ENCODE results near the gene ULK3.

ULK3 gene

DNA sequence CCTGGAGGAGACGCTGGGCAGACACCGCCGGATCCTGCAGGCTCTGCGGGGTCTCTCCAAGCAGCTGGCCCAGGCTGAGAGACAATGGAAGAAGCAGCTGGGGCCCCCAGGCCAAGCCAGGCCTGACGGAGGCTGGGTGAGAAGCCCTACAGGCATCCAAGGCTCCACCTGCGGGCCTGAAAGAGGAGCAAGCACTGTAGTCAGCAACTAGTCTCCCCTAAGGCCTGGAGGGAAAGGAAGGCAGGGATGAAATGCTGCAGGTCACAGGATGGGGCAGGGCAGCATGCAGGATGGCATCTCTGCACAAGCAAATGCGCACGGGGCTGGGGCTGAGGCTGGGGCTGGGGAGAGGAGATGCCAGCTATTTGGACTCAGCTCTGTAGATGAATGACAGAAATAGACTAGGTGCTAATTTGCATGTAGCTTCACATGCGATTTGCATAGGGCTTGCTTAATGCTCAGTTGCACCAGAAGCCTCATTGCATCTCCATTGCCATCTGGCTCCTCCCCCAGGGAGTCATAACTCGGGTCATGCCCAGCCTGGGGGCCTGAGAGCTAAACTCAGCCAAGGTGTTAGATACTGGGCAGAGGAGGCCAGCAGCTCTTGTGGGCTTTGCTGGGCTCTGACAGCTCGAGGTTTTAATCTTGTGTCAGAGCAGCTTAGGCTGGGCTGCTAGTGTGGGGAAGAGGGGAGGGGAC is 21.7 kb downstream of the ULK3 start:
- no peak for DNase-seq

DNA sequence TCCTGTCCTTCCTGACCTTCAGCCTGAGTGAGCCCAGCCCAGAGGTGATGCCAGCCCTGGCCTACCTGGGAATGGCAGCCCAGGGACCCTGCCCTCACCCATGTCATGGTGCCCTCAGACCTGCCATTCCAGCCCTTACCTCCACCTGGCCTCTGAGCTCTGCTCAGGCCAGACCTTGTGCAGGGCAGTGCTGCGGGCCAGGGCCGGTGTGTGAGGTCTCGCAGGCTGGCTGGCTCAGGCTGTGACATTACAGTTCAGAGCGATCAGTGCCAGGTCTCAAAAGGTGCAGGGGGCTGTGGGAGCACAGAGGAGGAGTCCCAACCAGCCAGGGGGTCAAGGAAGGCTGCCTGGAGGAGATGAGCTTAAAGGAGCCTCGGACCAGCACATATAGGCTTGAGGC is 22.9 kb downstream of the ULK3 start:
- DNase-seq: no peak

DNA sequence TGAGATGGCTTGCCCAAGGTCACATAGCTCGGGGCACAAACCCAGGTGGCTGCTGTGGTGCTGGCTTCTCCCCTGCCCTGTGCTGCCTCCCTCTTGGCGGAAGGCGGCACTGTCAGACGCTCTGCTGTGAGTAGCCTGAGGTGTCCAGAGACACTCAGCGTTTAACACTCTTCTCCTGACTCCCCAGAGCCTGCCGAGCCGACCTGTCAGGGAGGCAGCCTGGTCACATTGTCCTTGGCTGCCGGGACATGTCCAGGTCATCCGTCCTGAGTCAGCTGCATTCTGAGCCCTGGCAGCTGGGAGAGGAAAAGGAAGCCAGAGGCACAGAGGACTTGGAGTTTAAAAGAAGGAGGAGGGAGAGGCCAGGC is 25.6 kb downstream of the ULK3 start:
- no peak for DNase-seq

DNA sequence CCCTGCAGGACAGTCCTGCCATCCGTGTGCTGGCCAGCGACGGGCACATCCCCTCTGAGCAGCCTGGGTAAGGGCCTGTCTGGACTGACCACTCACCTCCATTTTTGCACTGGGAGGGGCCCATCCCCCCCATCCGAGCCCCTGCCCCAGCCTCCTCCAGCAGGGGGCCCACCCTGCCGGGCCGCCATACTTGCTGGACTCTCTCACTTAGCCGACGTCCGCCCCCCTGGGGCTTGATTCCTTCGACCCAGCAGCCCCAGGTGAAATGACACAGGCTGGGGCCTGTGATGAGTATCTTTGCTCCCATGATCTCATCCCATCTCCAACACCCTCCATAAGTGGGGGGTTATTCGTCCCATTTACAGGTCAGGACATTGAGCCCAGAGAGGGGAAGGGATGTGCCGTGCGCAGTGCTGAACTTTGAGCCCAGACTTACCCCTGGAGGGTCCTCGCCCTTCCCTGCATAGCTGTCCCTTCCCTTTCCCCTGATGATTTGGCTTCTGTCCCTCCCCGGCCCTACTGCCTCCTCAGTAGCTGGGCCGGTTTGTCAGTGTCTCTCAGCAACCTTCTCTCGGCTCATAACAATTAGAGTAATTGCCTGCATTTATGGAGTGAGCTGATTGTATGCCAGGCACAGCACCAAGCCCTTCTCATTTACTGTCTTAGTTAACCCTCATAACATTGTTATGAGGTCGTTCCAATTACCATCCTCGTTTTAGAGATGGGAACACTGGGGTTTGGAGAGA is 26.2 kb downstream of the ULK3 start:
- no peak for DNase-seq

DNA sequence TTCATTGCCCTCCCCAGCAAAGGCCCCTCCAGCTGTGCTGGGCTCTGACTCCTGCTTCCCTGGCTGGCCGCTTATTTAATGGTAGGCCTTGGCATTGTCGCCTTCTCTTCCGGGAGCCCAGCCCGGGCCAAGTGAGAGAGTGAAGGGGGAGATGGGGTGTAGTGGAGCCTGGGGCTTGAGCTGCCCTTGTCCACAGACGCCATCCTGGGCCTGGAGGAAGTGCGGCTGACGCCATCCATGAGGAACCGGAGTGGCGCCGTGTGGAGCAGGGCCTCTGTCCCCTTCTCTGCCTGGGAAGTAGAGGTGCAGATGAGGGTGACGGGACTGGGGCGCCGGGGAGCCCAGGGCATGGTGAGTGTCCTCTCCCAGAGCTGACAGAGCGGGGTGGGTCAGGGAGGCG is 27.0 kb downstream of the ULK3 start:
- DNase-seq: no peak

DNA sequence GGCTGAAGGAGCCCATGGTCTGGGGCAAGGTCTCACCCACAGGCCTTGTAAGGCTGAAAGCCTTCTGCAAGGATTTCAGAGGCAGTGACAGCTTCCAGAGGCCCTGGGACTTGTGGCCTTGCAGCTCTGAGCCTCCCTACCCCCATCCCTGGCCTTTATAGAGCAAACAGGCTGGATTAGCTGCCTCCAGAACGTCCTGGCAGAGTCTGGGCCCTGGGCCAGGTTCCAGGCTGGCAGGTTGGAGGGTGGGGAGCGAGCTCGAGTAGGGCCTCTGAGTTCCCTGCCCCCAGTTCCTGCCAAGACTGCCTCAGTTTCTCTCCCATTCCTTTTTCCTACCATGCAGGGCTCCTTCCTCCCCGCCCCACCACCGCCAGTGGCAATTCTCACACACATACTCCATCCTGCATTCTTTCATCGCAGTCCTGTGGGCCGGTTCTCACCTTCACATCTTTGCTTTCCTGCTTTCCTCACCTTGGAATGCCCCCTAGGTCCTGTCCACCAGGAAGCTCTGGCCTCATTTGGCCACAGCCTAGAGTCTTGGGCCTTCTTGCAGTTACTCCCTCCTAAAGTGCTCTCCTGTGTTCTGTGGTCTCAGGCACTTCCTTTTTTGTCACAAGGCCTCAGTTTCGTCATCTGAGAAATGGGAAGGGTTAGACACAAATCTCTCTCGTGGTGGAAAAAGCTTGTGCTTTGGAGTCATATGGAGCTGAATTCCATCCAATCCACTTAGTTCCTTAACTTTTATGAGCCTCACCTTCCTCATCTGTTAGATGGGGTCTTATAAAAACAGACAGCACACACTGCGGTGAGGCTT is 27.6 kb downstream of the ULK3 start:
- DNase-seq: no peak

DNA sequence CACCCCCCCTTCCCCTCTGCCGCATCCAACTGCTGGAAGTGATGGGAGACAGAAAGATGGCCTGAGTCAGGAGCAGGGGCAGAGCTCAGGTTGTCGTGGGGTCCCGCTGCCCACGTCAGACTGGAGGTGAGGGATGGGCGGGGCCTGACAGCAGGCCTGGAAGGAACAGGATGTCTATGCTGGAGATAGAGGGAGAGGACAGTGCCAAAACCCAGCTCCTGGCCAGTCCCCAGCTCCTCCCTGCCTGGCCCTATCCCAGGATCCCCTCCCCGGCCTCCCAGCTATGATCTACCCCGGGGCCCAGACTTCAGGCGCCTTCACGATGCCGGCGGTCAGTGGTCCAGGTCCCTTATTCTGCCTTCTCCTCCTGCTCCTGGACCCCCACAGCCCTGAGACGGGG is 30.4 kb downstream of the ULK3 start, which contains the start of gene LMAN1L:
Gene LMAN1L (plus strand): TSS at position 303 of the 400 bp plus-strand sequence. CDS start 20 bp downstream, at position 323.
- DNase-seq: no peak

DNA sequence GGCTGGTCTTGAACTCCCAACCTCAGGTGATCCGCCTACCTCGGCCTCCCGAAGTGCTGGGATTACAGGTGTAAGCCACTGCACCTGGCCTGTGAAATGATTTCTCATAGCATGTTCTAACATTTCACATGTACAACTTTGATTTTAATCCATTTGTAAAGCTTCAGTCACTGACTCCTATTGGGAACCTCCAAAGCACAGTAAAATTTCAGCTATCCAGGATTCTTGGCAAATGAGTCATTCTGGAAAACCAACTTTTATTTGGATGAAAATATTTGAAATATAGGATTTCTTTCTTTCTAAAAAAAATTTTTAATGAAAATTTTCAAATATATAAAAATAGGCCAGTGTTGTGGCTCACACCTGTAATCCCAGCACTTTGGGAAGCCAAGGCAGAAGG is 33.0 kb downstream of the ULK3 start:
- DNase-seq: peak; percentile 47

DNA sequence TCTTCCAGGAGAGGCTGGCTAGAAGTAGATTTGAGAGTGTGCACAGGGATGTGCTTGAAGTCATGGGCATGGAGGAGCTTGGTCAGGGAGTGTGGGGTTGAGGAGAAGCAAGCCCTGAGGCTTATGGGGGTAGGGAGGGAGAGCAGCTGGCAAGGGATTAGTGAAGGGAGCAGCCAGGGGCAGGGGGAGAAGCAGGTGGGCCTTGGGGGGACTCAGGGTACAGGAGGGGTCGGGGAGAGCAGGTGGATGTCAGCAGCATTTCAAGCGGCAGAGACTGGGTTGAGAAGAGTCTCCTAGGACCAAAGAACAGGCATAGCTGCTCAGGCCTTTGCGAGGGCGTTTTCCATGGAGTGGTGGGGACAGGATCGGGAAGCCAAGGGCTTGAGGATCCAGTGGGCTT is 33.7 kb downstream of the ULK3 start:
- DNase-seq: no peak

DNA sequence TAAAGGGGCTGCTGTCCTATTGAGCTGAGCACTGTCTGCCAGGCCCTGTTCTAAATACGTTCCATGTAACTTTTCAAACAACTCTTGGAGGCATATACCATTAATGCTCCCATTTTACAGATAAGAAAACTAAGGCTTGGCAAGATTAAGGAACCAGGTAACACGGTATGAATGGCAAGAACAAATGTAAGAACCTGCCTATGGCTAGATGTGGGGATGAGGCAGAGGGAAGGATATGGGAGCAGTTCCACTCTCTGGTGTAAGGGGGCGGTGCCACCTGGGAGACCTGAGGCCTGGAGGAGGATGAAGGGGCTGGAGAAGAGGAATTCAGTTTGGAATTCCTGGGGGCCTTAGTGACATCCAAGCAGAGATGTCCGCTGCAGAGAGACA is 34.1 kb downstream of the ULK3 start:
- no peak for DNase-seq

DNA sequence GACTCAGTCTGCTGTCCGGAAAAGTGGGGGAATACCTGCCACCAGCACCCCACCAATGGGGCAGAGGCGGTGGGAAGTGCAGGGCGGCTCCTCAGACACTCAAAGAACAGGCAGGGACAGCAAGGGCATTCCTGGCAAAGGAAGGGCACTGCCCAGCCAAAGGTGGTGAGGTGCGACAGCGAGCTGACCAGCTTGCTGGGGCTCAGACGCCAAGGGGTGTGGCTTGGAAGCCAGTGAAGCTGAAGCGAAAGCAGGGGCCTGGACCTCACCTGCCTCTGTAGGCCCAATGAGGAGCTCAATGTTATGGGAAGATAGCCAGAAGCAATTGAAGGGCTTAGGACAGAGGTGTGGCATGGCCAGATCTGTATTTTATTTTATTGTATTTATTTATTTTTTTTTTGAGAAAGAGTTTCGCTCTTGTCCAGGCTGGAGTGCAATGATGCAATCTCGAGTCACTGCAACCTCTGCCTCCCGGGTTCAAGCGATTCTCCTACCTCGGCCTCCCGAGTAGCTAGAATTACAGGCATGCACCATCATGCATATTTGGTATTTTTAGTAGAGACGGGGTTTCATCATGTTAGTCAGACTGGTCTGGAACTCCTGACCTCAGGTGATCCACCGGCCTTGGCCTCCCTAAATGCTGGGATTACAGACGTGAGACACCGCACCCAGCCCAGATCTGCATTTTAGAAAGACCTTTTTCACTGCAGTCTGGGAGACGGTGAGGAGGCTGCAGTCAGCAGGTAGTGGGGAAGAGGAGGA is 34.7 kb downstream of the ULK3 start:
- DNase-seq: no peak

DNA sequence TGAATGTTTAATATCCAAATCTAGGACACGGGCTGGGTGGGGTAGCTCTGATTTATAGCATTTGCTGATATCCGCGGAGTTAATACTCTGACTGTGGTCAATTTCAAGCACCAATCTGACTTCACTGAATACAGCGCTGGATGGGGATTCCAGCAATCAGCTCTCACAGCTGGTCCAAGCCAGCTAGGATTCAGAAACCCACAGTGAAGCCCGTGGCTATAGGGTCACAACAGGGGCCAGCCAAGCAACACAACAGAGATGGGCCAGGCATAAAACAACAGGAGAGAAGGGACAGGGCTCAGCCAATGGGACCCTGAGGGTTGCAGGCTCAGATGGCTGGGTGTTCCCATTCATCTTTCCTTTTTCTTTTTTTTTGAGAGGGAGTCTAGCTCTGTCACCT is 35.7 kb downstream of the ULK3 start:
- no peak for DNase-seq

DNA sequence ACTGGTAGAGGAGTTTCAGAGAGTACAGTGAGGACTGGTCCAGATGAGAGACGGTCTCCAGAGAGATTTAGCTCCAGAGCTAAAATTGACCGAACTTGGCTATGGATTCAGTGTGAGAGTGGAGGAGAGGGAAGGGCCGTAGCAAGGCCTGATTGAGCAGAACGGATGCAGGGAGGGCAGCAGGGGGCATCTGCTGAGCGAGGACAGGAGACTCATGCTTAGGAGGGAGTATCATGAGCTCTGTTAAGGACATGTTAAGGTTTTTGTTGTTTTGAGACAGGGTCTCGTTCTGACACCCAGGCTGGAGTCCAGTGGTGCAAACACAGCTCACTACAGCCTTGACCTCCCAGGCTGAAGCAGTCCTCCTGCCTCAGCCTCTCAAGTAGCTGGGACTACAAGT is 38.0 kb downstream of the ULK3 start:
- no peak for DNase-seq

DNA sequence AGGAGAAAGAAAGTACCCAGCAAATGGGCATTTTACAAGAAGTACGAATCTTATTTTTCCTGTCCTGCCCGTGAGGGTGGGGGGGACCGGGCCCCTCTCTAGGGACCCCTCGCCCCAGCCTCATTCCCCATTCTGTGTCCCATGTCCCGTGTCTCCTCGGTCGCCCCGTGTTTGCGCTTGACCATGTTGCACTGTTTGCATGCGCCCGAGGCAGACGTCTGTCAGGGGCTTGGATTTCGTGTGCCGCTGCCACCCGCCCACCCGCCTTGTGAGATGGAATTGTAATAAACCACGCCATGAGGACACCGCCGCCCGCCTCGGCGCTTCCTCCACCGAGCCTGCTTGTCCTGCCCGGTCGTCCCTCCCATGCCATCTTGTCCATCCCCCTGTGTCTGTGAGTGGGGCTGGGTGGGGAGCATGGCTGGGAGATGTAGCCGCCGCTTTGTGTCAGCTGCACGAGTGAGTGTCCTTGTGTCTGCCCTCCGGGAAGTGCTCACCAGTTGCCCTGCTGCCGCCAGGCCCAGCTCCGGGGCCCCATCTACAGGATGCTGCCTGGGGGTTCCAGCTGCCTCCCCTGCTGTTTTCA is 40.0 kb downstream of the ULK3 start:
- DNase-seq: no peak

DNA sequence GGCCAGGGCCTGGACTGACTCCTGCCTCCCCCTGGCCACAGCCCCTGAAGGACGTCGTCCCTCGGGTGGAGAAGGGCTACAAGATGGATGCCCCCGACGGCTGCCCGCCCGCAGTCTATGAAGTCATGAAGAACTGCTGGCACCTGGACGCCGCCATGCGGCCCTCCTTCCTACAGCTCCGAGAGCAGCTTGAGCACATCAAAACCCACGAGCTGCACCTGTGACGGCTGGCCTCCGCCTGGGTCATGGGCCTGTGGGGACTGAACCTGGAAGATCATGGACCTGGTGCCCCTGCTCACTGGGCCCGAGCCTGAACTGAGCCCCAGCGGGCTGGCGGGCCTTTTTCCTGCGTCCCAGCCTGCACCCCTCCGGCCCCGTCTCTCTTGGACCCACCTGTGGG is 40.7 kb downstream of the ULK3 start:
- no peak for DNase-seq

DNA sequence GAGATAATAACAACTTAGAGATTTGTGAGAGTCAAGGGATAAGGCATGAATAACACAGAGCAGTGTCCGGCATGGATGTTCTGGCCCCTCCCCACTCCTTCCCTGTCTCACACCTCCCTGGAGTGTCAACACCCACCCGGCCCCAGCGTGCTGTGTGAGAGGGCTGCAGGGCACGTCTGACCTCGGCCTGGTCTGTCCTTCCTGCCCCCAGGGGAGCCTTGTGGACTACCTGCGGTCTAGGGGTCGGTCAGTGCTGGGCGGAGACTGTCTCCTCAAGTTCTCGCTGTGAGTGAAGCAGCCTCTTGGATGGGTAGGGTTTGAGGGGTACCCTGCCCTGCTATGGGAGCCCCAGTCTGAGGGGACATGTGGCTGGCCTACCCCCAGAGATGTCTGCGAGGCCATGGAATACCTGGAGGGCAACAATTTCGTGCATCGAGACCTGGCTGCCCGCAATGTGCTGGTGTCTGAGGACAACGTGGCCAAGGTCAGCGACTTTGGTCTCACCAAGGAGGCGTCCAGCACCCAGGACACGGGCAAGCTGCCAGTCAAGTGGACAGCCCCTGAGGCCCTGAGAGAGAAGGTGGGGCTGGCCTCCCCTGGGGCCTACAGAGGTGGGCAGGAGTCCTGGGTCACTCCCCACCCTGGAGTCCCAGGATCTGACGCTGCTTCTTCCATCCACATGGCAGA is 41.5 kb downstream of the ULK3 start:
- no peak for DNase-seq

DNA sequence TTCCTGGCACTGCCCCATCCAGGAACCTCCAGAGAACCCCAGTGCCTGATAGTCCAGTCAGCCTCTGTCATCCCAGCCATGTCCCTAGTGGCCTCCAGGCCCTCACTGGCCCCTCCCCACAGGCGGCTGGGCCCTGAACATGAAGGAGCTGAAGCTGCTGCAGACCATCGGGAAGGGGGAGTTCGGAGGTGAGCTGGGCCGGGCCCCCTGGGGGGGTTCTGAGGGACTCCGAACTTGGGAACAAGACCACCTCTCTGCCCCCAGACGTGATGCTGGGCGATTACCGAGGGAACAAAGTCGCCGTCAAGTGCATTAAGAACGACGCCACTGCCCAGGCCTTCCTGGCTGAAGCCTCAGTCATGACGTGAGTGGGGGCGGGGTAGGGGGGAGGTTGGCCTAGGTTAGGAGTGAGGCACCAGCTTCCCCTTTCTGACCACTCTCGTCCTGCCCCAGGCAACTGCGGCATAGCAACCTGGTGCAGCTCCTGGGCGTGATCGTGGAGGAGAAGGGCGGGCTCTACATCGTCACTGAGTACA is 42.3 kb downstream of the ULK3 start:
- no peak for DNase-seq

DNA sequence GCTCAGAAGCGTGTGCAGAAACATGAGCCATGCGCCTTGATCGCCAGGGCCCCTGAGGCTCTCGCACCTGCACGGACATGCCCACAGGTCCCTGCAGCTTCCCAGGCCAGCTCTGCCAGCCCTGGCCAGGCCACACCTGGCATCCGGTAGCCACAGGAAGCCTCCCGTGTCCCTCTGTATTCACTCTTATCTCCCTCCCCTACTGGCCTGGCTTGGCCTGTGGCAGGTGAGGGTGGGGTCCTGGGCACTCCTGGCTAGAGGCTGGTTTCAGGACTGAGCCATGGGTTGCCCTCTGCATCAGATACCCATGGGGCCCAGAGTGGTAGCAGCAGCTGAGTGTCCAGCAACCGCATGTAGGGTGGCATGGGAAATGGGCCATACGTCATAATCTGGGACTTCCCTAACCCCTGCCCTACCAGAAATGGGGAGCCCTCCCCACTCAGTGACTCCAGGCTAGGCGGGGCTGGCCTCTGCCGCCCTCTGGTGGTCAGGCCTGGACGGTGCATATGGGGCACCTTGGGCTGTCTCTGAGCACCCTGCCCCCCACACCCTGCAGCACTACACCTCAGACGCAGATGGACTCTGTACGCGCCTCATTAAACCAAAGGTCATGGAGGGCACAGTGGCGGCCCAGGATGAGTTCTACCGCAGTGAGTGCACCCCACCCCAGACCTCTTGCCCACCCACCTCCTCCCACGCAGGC is 42.9 kb downstream of the ULK3 start:
- peak; percentile 48 for DNase-seq

DNA sequence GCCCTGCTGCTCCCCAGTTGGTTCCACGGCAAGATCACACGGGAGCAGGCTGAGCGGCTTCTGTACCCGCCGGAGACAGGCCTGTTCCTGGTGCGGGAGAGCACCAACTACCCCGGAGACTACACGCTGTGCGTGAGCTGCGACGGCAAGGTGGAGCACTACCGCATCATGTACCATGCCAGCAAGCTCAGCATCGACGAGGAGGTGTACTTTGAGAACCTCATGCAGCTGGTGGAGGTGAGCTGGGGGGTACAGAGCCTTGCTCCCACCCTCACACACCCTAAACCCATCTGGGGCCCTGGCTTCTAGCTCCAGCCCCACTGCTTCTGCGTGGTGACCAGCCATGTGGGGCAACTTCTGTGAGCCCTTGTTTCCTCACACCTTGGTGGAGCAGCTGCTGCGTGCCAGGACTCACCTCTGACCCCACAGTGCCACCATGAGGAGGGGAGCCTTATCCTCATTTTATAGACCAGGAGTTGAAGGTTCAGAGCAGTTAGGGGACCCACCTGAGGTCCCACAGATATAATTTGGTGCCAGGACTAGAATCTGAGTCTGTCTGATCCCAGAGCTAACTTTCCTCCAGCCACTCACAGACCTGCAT is 43.6 kb downstream of the ULK3 start:
- DNase-seq: no peak

DNA sequence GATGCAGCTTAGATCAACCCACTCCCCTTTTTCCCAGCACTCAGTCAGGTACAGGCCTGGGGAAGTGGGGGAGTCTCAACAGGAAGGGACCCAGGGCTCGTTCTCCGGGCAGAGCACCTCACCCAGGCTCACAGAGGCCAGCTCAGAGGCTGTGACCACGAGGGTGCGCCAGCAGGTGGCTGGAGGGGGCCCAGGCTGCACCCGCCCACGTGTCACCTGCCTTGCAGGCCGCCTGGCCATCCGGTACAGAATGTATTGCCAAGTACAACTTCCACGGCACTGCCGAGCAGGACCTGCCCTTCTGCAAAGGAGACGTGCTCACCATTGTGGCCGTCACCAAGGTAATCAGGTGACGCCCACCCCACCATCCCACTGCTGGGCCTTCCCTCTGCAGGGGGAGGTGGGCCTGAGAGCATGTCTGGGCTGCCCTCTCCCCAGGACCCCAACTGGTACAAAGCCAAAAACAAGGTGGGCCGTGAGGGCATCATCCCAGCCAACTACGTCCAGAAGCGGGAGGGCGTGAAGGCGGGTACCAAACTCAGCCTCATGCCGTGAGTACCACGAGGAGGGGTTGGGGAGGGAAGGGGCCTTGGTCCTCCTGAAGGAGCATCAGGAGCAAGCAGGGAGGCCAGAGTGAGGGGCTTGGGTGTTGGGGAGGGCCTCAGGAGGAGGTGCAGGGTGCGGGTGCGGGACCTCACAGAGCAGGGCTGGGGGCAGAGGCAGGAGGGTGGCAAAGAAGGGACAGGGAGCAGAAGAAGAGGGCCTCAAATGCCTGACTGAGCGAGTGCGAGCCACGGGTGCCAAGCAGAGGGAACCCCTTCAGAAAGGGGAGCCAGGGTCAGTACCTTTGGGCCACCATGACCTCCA is 44.3 kb downstream of the ULK3 start:
- DNase-seq: no peak

Measured in fibroblast of upper back skin (primary cell).